Measurements from ENCODE around the gene PDE3A. TPM values are rescaled to one million over a fixed set of nuclear protein-coding genes. Genes with fewer than 3 reads are reported as not detected.
"Not testable (repeated sequence)": the region's sequence is repeated elsewhere in the genome, so short reads cannot be mapped to it uniquely, and the experiment has no call there.

Gene PDE3A
- total RNA-seq, 2 donors from 2014 or later = 5.5 to 6.2 TPM

GRCh38 chr12:20599757-20600156 lies 231.4 kb downstream of the PDE3A start:
- H3K4me3 ChIP-seq = no peak overlapping the region
- no peaks in the 10 kb centered on the region for H3K36me3 ChIP-seq
- no peak overlapping the region for H3K27ac ChIP-seq
- no peak for DNase-seq (ENCODE audit: low spot score)
- no peaks in the 10 kb centered on the region for H3K4me1 ChIP-seq (replicated peaks)
- intact Hi-C loops (cut with DNase I) = loop anchor here (5.0 to 10.0 kb wide), 3 partner anchors 135 to 855 kb away; partner anchors contain the start of gene PDE3A
- H3K9me3 ChIP-seq = no peaks in the 10 kb centered on the region
- H3K27me3 ChIP-seq (replicated peaks; ENCODE audit: insufficient read depth) = no peaks in the 10 kb centered on the region
- TF ChIP-seq POLR2A (IDR thresholded peaks at IDR 0.05) (no peak), CTCF (IDR thresholded peaks at IDR 0.05) (no peak), POLR2AphosphoS5 (IDR thresholded peaks at IDR 0.05) (no peak)

- intact Hi-C loops (cut with DNase I) = loop anchor here (5.0 to 10.0 kb wide), 3 partner anchors 137 to 857 kb away; partner anchors contain the start of gene PDE3A
- DNase-seq (ENCODE audit: low spot score) = no peak
- 34% methylated on average over 2 of the region's 2 CpGs for WGBS
- Histone ChIP-seq H3K36me3 (no peaks in the 10 kb centered on the region), H3K4me1 (replicated peaks) (no peaks in the 10 kb centered on the region), H3K27ac (no peak overlapping the region), H3K4me3 (no peak overlapping the region), H3K27me3 (replicated peaks; ENCODE audit: insufficient read depth) (no peaks in the 10 kb centered on the region), H3K9me3 (no peaks in the 10 kb centered on the region)
- TF ChIP-seq POLR2A (IDR thresholded peaks at IDR 0.05) (no peak), POLR2AphosphoS5 (IDR thresholded peaks at IDR 0.05) (no peak), CTCF (IDR thresholded peaks at IDR 0.05) (peak in 3 of 4 experiments; percentile 36 to 54 (median 38))
These were observed 233.4 kb downstream of the PDE3A start for GRCh38 chr12:20601668-20602280.

- Histone ChIP-seq H3K9me3 (no peaks in the 10 kb centered on the region), H3K36me3 (no peaks in the 10 kb centered on the region), H3K4me1 (replicated peaks) (no peaks in the 10 kb centered on the region), H3K27me3 (replicated peaks; ENCODE audit: insufficient read depth) (no peaks in the 10 kb centered on the region), H3K4me3 (no peak overlapping the region), H3K27ac (no peak overlapping the region)
- TF ChIP-seq POLR2A (IDR thresholded peaks at IDR 0.05) (no peak), CTCF (IDR thresholded peaks at IDR 0.05) (no peak), POLR2AphosphoS5 (IDR thresholded peaks at IDR 0.05) (no peak)
- WGBS = 71% methylated on average over 4 of the region's 4 CpGs
- intact Hi-C loops (cut with DNase I) = loop anchor here (5.0 to 10.0 kb wide), 3 partner anchors 138 to 858 kb away; partner anchors contain the start of gene PDE3A
- no peak for DNase-seq (ENCODE audit: low spot score)
These were observed 234.5 kb downstream of the PDE3A start for GRCh38 chr12:20602641-20603391.

GRCh38 chr12:20604408-20605067 lies 236.2 kb downstream of the PDE3A start:
- intact Hi-C loops (cut with DNase I) = loop anchor here (5.0 to 10.0 kb wide), 3 partner anchors 140 to 860 kb away; partner anchors contain the start of gene PDE3A
- no peak for TF ChIP-seq POLR2A (IDR thresholded peaks at IDR 0.05)
- no peak for TF ChIP-seq CTCF (IDR thresholded peaks at IDR 0.05)
- no peak for TF ChIP-seq POLR2AphosphoS5 (IDR thresholded peaks at IDR 0.05)
- no peak overlapping the region for H3K4me3 ChIP-seq
- H3K4me1 ChIP-seq (replicated peaks) = no peaks in the 10 kb centered on the region
- no peak overlapping the region for H3K27ac ChIP-seq
- no peaks in the 10 kb centered on the region for H3K27me3 ChIP-seq (replicated peaks; ENCODE audit: insufficient read depth)
- WGBS = 42% methylated on average over 3 of the region's 3 CpGs
- H3K9me3 ChIP-seq = no peaks in the 10 kb centered on the region
- no peaks in the 10 kb centered on the region for H3K36me3 ChIP-seq
- DNase-seq (ENCODE audit: low spot score) = no peak

- H3K9me3 ChIP-seq; H3K27me3 ChIP-seq (replicated peaks; ENCODE audit: insufficient read depth); H3K27ac ChIP-seq; intact Hi-C loops (cut with DNase I); DNase-seq (ENCODE audit: low spot score); H3K4me3 ChIP-seq; H3K36me3 ChIP-seq; H3K4me1 ChIP-seq (replicated peaks): not testable (repeated sequence)
- WGBS = 97% methylated on average over 8 of the region's 8 CpGs
These were observed 246.7 kb downstream of the PDE3A start for GRCh38 chr12:20615020-20615419.

All from prostate gland (tissue), 2 donors.